ENCODE results near the gene CADPS.

DNA sequence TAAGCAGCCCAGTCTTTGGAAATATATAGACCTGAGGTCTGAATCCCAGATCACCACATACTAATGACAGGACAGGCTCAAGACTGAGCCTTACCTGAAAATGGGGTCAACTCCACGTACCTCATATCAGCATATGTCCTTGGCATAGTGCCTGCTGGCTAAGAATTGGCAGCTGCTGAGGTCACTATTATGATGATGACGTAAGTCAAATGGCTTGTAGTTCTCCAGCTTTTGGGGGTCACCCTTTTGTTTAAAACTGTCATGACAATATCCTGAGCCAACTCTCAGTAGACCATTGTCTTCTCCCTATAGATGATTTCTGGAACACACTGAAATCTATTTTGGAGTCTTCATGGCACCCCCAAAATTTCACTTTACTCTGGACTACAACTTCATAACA, 16.8 kb upstream of the CADPS start:
- TF ChIP-seq, protein P1, sequence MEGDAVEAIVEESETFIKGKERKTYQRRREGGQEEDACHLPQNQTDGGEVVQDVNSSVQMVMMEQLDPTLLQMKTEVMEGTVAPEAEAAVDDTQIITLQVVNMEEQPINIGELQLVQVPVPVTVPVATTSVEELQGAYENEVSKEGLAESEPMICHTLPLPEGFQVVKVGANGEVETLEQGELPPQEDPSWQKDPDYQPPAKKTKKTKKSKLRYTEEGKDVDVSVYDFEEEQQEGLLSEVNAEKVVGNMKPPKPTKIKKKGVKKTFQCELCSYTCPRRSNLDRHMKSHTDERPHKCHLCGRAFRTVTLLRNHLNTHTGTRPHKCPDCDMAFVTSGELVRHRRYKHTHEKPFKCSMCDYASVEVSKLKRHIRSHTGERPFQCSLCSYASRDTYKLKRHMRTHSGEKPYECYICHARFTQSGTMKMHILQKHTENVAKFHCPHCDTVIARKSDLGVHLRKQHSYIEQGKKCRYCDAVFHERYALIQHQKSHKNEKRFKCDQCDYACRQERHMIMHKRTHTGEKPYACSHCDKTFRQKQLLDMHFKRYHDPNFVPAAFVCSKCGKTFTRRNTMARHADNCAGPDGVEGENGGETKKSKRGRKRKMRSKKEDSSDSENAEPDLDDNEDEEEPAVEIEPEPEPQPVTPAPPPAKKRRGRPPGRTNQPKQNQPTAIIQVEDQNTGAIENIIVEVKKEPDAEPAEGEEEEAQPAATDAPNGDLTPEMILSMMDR (IDR thresholded peaks at IDR 0.05 in 8 of 11, conservative IDR thresholded peaks at IDR 0.05 in 3 of 11), result no peak
- TF ChIP-seq POLR2AphosphoS5 (IDR thresholded peaks at IDR 0.05) (no peak), POLR2A (IDR thresholded peaks at IDR 0.05) (no peak)
